Upper lobe of left lung (tissue), 4 donors: ENCODE data around the gene SHISA7.

Experiments
- POLR2A ChIP-seq, 4 donors: fragments of 450-650 bp; IDR thresholded peaks; one replicate each; pipeline ENCODE4 v1.5.1; 2016 to 2017; ENCODE audit warnings: antibody characterized with exemption in 4 of 4, mild to moderate bottlenecking in 2 of 4
- POLR2AphosphoS5 ChIP-seq, 2 donors: sonication (generic); formaldehyde crosslinking; IDR thresholded peaks; one replicate each; pipeline ENCODE4 v1.5.1; 2017; ENCODE audit warnings: antibody characterized with exemption in 2 of 2
- TF ChIP-seq, protein P1 (sequence below), 6 experiments: fragments of 450-650 bp in 4 of 6; fragments of 200-600 bp in 2 of 6; sonication (generic) in 2 of 6; IDR thresholded peaks; one replicate each; pipeline ENCODE4 v1.5.1; 2016 to 2019; ENCODE audit warnings: antibody characterized with exemption in 6 of 6

DNA sequence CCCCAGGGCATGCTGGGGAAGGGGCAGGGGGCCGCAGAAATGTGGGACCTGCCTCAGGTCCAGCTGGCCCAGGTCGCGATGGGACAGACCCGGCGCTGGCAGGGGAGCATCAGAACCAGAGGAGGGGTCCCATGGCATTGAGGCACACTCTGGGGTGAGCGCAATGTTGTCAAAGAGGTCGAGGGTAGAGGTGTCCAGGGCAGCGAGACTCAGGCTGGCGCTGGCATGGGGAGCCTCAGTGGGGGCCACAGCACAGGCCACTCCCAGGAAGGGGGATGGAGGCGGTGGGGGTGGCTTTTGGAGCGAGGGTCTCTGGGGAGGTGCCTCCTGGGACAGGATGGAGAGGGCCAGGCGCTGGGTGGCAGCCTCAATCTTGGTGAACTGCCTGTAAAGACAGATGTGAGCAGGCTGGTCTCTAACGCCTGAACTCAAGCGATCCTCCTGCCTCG is 20.5 kb upstream of the SHISA7 start:
- TF ChIP-seq, protein P1, sequence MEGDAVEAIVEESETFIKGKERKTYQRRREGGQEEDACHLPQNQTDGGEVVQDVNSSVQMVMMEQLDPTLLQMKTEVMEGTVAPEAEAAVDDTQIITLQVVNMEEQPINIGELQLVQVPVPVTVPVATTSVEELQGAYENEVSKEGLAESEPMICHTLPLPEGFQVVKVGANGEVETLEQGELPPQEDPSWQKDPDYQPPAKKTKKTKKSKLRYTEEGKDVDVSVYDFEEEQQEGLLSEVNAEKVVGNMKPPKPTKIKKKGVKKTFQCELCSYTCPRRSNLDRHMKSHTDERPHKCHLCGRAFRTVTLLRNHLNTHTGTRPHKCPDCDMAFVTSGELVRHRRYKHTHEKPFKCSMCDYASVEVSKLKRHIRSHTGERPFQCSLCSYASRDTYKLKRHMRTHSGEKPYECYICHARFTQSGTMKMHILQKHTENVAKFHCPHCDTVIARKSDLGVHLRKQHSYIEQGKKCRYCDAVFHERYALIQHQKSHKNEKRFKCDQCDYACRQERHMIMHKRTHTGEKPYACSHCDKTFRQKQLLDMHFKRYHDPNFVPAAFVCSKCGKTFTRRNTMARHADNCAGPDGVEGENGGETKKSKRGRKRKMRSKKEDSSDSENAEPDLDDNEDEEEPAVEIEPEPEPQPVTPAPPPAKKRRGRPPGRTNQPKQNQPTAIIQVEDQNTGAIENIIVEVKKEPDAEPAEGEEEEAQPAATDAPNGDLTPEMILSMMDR (IDR thresholded peaks at IDR 0.05), result no peak
- TF ChIP-seq POLR2AphosphoS5 (IDR thresholded peaks at IDR 0.05) (no peak), POLR2A (IDR thresholded peaks at IDR 0.05) (no peak)
